H1 (cell line): Measurements from ENCODE around the gene DNAJC6. TPM values are rescaled to one million over a fixed set of nuclear protein-coding genes. Genes with fewer than 3 reads are reported as not detected.

ENCODE experiments used
- CTCF ChIA-PET: fragments of 300-600 bp; sonication (Branson Sonifier 250); formaldehyde crosslinking; loops from one replicate; lab custom pipeline; 2021; ENCODE audit not compliant: partially characterized antibody; lab: Charles Lee
- POLR2A ChIA-PET: fragments of 300-600 bp; sonication (Branson Sonifier 250); formaldehyde crosslinking; loops from one replicate; lab custom pipeline; 2021; ENCODE audit warnings: inconsistent platforms; ENCODE audit not compliant: partially characterized antibody; lab: Charles Lee
- DNase-seq, 2 experiments: peaks; one replicate each; pipeline versions ENCODE4 v3.0.0 to v3.0.0-alpha.2; 2010 to 2022; ENCODE audit warnings: low spot score in 2 of 2, low read depth in 1 of 2, mixed read lengths in 1 of 2
- FAIRE-seq: peaks from 2 replicates; lab custom pipeline; 2011; peaks lifted over from hg19 to GRCh38; lab: Jason Lieb, UNC
- H2AFZ ChIP-seq: 2 replicates; pipeline ENCODE4 v1.8.1; 2012; ENCODE audit warnings: low read length, inconsistent platforms
- H2AK5ac ChIP-seq: 2 replicates; pipeline ENCODE4 v1.6.1; 2013; ENCODE audit warnings: low read depth, low read length
- H2BK120ac ChIP-seq: replicated peaks from 2 replicates; pipeline ENCODE3; 2013; ENCODE audit warnings: low read depth, low read length, inconsistent platforms
- H2BK12ac ChIP-seq: 2 replicates; pipeline ENCODE4 v1.6.1; 2013; ENCODE audit warnings: low read depth, low read length
- H2BK15ac ChIP-seq: 2 replicates; pipeline ENCODE4 v1.6.1; 2013; ENCODE audit warnings: low read length
- H2BK20ac ChIP-seq: 2 replicates; pipeline ENCODE4 v1.6.1; 2013; ENCODE audit warnings: low read length
- H2BK5ac ChIP-seq: 2 replicates; pipeline ENCODE4 v1.6.1; 2013; ENCODE audit warnings: low read depth, low read length
- H3K14ac ChIP-seq: 2 replicates; pipeline ENCODE4 v1.6.1; 2013; ENCODE audit warnings: inconsistent platforms; ENCODE audit not compliant: insufficient read length
- H3K18ac ChIP-seq: 2 replicates; pipeline ENCODE4 v1.6.1; 2013; ENCODE audit warnings: low read length; ENCODE audit errors: extremely low read depth
- H3K23ac ChIP-seq: 2 replicates; pipeline ENCODE4 v1.6.1; 2013; ENCODE audit warnings: inconsistent platforms; ENCODE audit not compliant: insufficient read length
- H3K23me2 ChIP-seq: 2 replicates; pipeline ENCODE4 v1.6.1; 2013; ENCODE audit warnings: low read depth, low read length
- H3K27ac ChIP-seq: 2 replicates; pipeline ENCODE4 v1.6.1; 2011; ENCODE audit warnings: low read depth, low read length, inconsistent platforms
- H3K27me3 ChIP-seq, 4 experiments: replicated peaks in 1 of 4; 1 replicate in 1 of 4; 2 replicates in 3 of 4; pipeline versions ENCODE4 v1.6.1 to v1.8.1; 2011 to 2013; ENCODE audit warnings: low read length in 3 of 4, mild to moderate bottlenecking in 3 of 4, inconsistent platforms in 2 of 4, mixed read lengths in 2 of 4, moderate library complexity in 1 of 4; ENCODE audit not compliant: control insufficient read depth in 3 of 4, insufficient read depth in 3 of 4; ENCODE audit errors: extremely low read depth in 1 of 4
- H3K36me3 ChIP-seq, 4 experiments: 2 replicates each; pipeline versions ENCODE4 v1.6.1 to v1.8.1; 2011 to 2013; ENCODE audit warnings: mild to moderate bottlenecking in 4 of 4, low read length in 3 of 4, moderate library complexity in 2 of 4, control low read depth in 1 of 4, inconsistent platforms in 1 of 4; ENCODE audit not compliant: insufficient read depth in 4 of 4, control insufficient read depth in 2 of 4
- H3K4ac ChIP-seq: replicated peaks from 2 replicates; pipeline ENCODE3; 2013; ENCODE audit warnings: low read length, low read depth, mixed read lengths, inconsistent platforms; ENCODE audit not compliant: insufficient read length
- H3K4me1 ChIP-seq, 4 experiments: replicated peaks in 1 of 4; 1 replicate in 1 of 4; 2 replicates in 3 of 4; pipeline versions ENCODE4 v1.6.1 to v1.8.1; 2011 to 2013; ENCODE audit warnings: low read length in 3 of 4, inconsistent platforms in 2 of 4, mixed read lengths in 1 of 4; ENCODE audit not compliant: insufficient read depth in 4 of 4, control insufficient read depth in 3 of 4
- H3K4me2 ChIP-seq, 2 experiments: 2 replicates each; pipeline versions ENCODE4 v1.6.1 to v1.8.1; 2011 to 2013; ENCODE audit warnings: low read depth in 2 of 2, low read length in 2 of 2, control low read depth in 1 of 2, inconsistent platforms in 1 of 2, mild to moderate bottlenecking in 1 of 2; ENCODE audit not compliant: insufficient read depth in 1 of 2
- H3K4me3 ChIP-seq, 4 experiments: fragments of 200-600, 300-600 bp in 1 of 4; sonication (generic), shearing (Covaris generic), sonication (Bioruptor Twin) in 1 of 4; 2 replicates each; pipeline versions ENCODE4 v1.5.1 to v1.8.1; 2011 to 2016; ENCODE audit warnings: low read length in 4 of 4, low read depth in 3 of 4, control low read depth in 2 of 4, inconsistent platforms in 2 of 4, mild to moderate bottlenecking in 2 of 4, mixed read lengths in 1 of 4, moderate library complexity in 1 of 4; ENCODE audit not compliant: insufficient read depth in 2 of 4; ENCODE audit errors: extremely low read depth in 1 of 4
- H3K56ac ChIP-seq: replicated peaks from 2 replicates; pipeline ENCODE3; 2013; ENCODE audit warnings: low read depth, mild to moderate bottlenecking, mixed read lengths, low read length, inconsistent platforms; ENCODE audit not compliant: insufficient read length
- H3K79me1 ChIP-seq: 2 replicates; pipeline ENCODE4 v1.6.1; 2013; ENCODE audit warnings: low read depth, low read length, control low read depth
- H3K79me2 ChIP-seq, 2 experiments: 2 replicates each; pipeline versions ENCODE4 v1.6.1 to v1.8.1; 2012 to 2013; ENCODE audit warnings: low read length in 2 of 2, mild to moderate bottlenecking in 2 of 2, inconsistent platforms in 1 of 2; ENCODE audit not compliant: insufficient read depth in 2 of 2, control insufficient read depth in 1 of 2
- H3K9ac ChIP-seq, 4 experiments: replicated peaks in 1 of 4; 1 replicate in 1 of 4; 2 replicates in 3 of 4; pipeline versions ENCODE4 v1.6.1 to v1.8.1; 2011 to 2013; ENCODE audit warnings: low read depth in 3 of 4, low read length in 3 of 4, control low read depth in 2 of 4, mild to moderate bottlenecking in 2 of 4, moderate library complexity in 2 of 4, inconsistent platforms in 1 of 4; ENCODE audit errors: extremely low read depth in 1 of 4
- H3K9me3 ChIP-seq, 2 experiments: 2 replicates each; pipeline versions ENCODE4 v1.6.1 to v1.8.1; 2012 to 2013; ENCODE audit warnings: mild to moderate bottlenecking in 2 of 2, moderate library complexity in 2 of 2, control low read depth in 1 of 2, inconsistent platforms in 1 of 2, low read depth in 1 of 2, low read length in 1 of 2, mixed read lengths in 1 of 2; ENCODE audit not compliant: insufficient read depth in 2 of 2
- H4K20me1 ChIP-seq, 2 experiments: replicated peaks in 1 of 2; 2 replicates each; pipeline versions ENCODE3 to v1.8.1; 2011 to 2013; ENCODE audit warnings: inconsistent platforms in 2 of 2, low read length in 2 of 2, mild to moderate bottlenecking in 1 of 2; ENCODE audit not compliant: insufficient read depth in 2 of 2, control insufficient read depth in 1 of 2
- H4K5ac ChIP-seq: 2 replicates; pipeline ENCODE4 v1.6.1; 2013; ENCODE audit warnings: low read length, low read depth, mixed read lengths, inconsistent platforms; ENCODE audit not compliant: insufficient read length
- H4K8ac ChIP-seq: 2 replicates; pipeline ENCODE4 v1.8.0; 2013; ENCODE audit warnings: mild to moderate bottlenecking, moderate library complexity, low read length, inconsistent platforms; ENCODE audit not compliant: insufficient read depth; ENCODE audit errors: extremely low read depth
- H4K91ac ChIP-seq: replicated peaks from 2 replicates; pipeline ENCODE3; 2013; ENCODE audit warnings: low read length, mixed read lengths, inconsistent platforms; ENCODE audit not compliant: insufficient read length
- HDAC2 ChIP-seq, 2 experiments: fragments of 300-600 bp in 1 of 2; sonication (generic) in 1 of 2; IDR thresholded peaks; 2 replicates each; pipeline ENCODE4 v1.6.1; 2011 to 2012; ENCODE audit warnings: low read depth in 2 of 2, low read length in 2 of 2, mild to moderate bottlenecking in 2 of 2, moderate library complexity in 2 of 2, borderline replicate concordance in 1 of 2, inconsistent platforms in 1 of 2
- KDM4A ChIP-seq: IDR thresholded peaks from one replicate; pipeline ENCODE4 v1.7.1; 2012; ENCODE audit warnings: low read depth, mild to moderate bottlenecking, moderate library complexity, low read length, inconsistent platforms; ENCODE audit not compliant: severe bottlenecking
- SP4 ChIP-seq: IDR thresholded peaks from 2 replicates; pipeline ENCODE4 v1.6.1; 2012; ENCODE audit warnings: low read length, inconsistent platforms
- YY1 ChIP-seq: IDR thresholded peaks from 2 replicates; pipeline ENCODE4 v1.6.1; 2011; ENCODE audit warnings: low read depth, mild to moderate bottlenecking, low read length
- WGBS, 2 experiments: shearing (Covaris generic) in 1 of 2; methylation state at CpG; one replicate each; pipeline versions ENCODE4 v1.1.6 to v1.1.7; 2013 to 2015; ENCODE audit warnings: low lambda C conversion rate in 2 of 2, mixed read lengths in 2 of 2, inconsistent platforms in 1 of 2, low coverage in 1 of 2, missing lambda C conversion rate in 1 of 2; ENCODE audit not compliant: insufficient replicate concordance in 2 of 2, insufficient coverage in 1 of 2, insufficient read length in 1 of 2; ENCODE audit errors: extremely low coverage in 1 of 2, missing lambda C conversion rate in 1 of 2; 5-methylcytosine and 5-hydroxymethylcytosine counted together
- polyA plus RNA-seq, 7 experiments: library from polyadenylated mRNA; depleted of rRNA in 3 of 7; stranded (reverse) in 5 of 7; unstranded in 2 of 7; fragments of >200 nt in 5 of 7; fragments of 200-250 nt in 2 of 7; gene quantifications; 1 replicate in 5 of 7; 2 replicates in 1 of 7; 4 replicates in 1 of 7; pipeline versions ENCODE4 v1.2.1 to v1.2.3, GENCODE V29; 2011 to 2013; ENCODE audit warnings: missing spikeins in 2 of 7, mixed read lengths in 2 of 7
- total RNA-seq: library from RNA; stranded (reverse); fragmentation: NEBNext Ultra II Directional; extraction: Animal tissue kit (Norgen Biotek cat#: 25700); gene quantifications from 2 replicates; pipeline ENCODE4 v1.2.1, GENCODE V29; 2021
- TF ChIP-seq, protein P1 (sequence below): IDR thresholded peaks from 2 replicates; pipeline ENCODE4 v1.6.1; 2012; ENCODE audit warnings: low read length, inconsistent platforms
- TF ChIP-seq, protein P2 (sequence below), 3 experiments: IDR thresholded peaks; 1 replicate in 2 of 3; 2 replicates in 1 of 3; pipeline versions ENCODE4 v1.5.1 to v1.6.1; 2011; ENCODE audit warnings: low read length in 3 of 3, mild to moderate bottlenecking in 3 of 3, inconsistent platforms in 2 of 3, low read depth in 1 of 3, moderate library complexity in 1 of 3; ENCODE audit not compliant: insufficient read depth in 1 of 3; ENCODE audit errors: control extremely low read depth in 1 of 3

Gene DNAJC6
- total and polyA plus RNA-seq, 2 of the 8 experiments (the other 6 are each of a cell fraction or from before 2014, with no cell fraction given) = 1.6 to 3.0 TPM

DNA sequence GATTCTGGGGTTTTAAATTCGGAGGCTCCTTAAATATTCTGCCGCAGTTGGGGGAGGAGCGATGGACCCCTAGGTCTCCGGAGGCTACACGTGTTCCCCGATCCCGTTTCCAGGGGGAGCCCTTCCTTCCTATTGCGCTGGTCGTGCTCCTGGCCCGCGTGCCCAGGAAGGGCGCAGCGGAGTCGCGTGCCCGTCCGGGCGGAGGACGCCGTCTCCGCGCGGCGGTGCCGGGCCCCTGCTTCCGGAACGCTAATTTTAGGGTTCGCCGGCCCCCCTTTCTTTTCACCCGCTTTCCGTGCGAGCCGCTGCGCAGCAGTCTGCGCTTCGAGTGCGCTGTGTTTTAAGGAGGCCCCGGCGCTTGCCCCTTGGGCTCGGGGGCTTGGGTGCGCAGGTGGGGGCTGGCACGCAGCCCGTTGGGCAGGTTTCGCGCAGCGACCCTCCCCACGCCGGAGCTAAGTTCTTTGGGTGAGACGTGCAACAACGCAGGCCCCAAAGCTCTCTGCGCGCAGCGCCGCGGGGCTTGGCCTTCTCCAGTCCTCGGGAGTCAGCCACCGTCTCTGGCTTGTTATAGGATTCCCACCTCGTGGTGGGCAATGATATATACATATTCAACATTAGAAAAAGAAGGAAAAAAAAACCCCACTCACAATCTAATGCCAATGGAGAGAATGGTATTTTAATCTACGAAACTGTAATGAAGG lies 43.5 kb upstream of the DNAJC6 start:
- Histone ChIP-seq H4K5ac (no peak overlapping the region), H2BK15ac (peak overlapping the region; percentile 33; the same call in 1 of the 2 replicates), H3K23ac (no peak overlapping the region), H2BK120ac (no peak overlapping the region), H3K36me3 (no peaks in the 10 kb centered on the region), H4K8ac (peak overlapping the region; percentile 75; the same call in 1 of the 2 replicates), H2BK20ac (0 out of 2 replicates have a peak overlapping the region, but pooled peaks have one; percentile 15), H3K9me3 (no peaks in the 10 kb centered on the region), H3K23me2 (peaks cover 4% of the 10 kb centered on the region), H3K27me3 (no peaks in the 10 kb centered on the region; a peak in 3 of 7 replicates), H2BK12ac (peak overlapping the region; percentile 78; the same call in 1 of the 2 replicates), H3K27ac (peak overlapping the region; percentile 12; the same call in 1 of the 2 replicates), H2BK5ac (no peak overlapping the region), H3K4ac (no peak overlapping the region), H3K4me3 (peak overlapping the region; percentile 41 to 73 (median 50)), H3K4me1 (peaks cover 0 to 5% (median 3%) of the 10 kb centered on the region in 4 experiments; a peak in 5 of 7 replicates), H3K9ac (peak overlapping the region in 2 of 4 experiments; percentile 27 to 43; a peak in 3 of 7 replicates), H3K18ac (peak overlapping the region; percentile 85), H3K14ac (no peak overlapping the region), H4K20me1 (no peaks in the 10 kb centered on the region), H2AFZ (peak overlapping the region; percentile 15; the same call in 1 of the 2 replicates), H2AK5ac (no peak overlapping the region), H4K91ac (peak overlapping the region; percentile 78), H3K56ac (no peak overlapping the region), H3K4me2 (peak overlapping the region; percentile 59 to 73), H3K79me1 (no peaks in the 10 kb centered on the region), H3K79me2 (no peaks in the 10 kb centered on the region)
- CTCF ChIA-PET = interaction anchor here (0.5 to 3.8 kb wide), 12 partner anchors 10 to 421 kb away, joined by 3 to 17 read pairs (median 3); partner anchors contain the start of gene DNAJC6
- peak in 1 of 2 experiments; percentile 83 for DNase-seq
- FAIRE-seq = no peak
- 1% methylated on average over 59 of the region's 59 CpGs; no CpG with 5 or more reads in 1 of the 2 experiments for WGBS, 2 experiments
- POLR2A ChIA-PET = interaction anchor here (1.1 to 1.5 kb wide), 4 partner anchors 11 to 43 kb away, joined by 3 to 10 read pairs (median 6); partner anchors contain the start of gene DNAJC6
- TF ChIP-seq, protein P1, sequence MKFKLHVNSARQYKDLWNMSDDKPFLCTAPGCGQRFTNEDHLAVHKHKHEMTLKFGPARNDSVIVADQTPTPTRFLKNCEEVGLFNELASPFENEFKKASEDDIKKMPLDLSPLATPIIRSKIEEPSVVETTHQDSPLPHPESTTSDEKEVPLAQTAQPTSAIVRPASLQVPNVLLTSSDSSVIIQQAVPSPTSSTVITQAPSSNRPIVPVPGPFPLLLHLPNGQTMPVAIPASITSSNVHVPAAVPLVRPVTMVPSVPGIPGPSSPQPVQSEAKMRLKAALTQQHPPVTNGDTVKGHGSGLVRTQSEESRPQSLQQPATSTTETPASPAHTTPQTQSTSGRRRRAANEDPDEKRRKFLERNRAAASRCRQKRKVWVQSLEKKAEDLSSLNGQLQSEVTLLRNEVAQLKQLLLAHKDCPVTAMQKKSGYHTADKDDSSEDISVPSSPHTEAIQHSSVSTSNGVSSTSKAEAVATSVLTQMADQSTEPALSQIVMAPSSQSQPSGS = no peak
- TF ChIP-seq KDM4A (peak; percentile 81), YY1 (no peak), HDAC2 (IDR thresholded peaks at IDR 0.05; ENCODE audit: borderline replicate concordance in 1 of 2, low read depth in 2 of 2, low read length in 2 of 2) (peak in 1 of 2 experiments; percentile 73; a peak in 1 of 4 replicates), SP4 (peak; percentile 75; the same call in 1 of the 2 replicates)
- TF ChIP-seq, protein P2, sequence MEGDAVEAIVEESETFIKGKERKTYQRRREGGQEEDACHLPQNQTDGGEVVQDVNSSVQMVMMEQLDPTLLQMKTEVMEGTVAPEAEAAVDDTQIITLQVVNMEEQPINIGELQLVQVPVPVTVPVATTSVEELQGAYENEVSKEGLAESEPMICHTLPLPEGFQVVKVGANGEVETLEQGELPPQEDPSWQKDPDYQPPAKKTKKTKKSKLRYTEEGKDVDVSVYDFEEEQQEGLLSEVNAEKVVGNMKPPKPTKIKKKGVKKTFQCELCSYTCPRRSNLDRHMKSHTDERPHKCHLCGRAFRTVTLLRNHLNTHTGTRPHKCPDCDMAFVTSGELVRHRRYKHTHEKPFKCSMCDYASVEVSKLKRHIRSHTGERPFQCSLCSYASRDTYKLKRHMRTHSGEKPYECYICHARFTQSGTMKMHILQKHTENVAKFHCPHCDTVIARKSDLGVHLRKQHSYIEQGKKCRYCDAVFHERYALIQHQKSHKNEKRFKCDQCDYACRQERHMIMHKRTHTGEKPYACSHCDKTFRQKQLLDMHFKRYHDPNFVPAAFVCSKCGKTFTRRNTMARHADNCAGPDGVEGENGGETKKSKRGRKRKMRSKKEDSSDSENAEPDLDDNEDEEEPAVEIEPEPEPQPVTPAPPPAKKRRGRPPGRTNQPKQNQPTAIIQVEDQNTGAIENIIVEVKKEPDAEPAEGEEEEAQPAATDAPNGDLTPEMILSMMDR (IDR thresholded peaks at IDR 0.05; ENCODE audit: control extremely low read depth in 1 of 3, insufficient read depth in 1 of 3, low read depth in 1 of 3, low read length in 3 of 3) = peak; percentile 49 to 66 (median 54)
